ENCODE results near the gene KIF2A.

DNA sequence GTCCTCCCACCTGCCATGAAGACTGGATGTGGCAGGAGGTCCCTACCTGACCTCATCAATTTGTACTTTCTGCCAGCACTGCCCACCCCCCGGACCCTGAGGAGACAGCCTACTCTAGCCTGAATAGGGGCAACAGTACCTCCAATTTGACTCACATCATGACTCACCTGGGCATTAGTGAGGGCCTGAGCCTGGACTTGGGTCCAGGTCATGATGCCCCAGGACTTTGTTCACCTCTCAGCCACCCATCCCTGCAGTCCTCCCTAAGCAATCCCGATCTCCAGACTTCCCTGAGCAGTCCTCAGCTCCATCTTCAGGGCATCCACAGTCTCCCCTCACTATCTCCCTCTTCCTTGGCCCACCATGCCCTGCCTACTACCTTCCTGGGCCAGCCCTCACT is 28.1 kb downstream of the KIF2A start:
- TF ChIP-seq, protein P1, sequence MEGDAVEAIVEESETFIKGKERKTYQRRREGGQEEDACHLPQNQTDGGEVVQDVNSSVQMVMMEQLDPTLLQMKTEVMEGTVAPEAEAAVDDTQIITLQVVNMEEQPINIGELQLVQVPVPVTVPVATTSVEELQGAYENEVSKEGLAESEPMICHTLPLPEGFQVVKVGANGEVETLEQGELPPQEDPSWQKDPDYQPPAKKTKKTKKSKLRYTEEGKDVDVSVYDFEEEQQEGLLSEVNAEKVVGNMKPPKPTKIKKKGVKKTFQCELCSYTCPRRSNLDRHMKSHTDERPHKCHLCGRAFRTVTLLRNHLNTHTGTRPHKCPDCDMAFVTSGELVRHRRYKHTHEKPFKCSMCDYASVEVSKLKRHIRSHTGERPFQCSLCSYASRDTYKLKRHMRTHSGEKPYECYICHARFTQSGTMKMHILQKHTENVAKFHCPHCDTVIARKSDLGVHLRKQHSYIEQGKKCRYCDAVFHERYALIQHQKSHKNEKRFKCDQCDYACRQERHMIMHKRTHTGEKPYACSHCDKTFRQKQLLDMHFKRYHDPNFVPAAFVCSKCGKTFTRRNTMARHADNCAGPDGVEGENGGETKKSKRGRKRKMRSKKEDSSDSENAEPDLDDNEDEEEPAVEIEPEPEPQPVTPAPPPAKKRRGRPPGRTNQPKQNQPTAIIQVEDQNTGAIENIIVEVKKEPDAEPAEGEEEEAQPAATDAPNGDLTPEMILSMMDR (IDR thresholded peaks at IDR 0.05; ENCODE audit: control extremely low read depth in 1 of 3, insufficient read depth in 1 of 3, low read depth in 1 of 3, low read length in 3 of 3): no peak
- TF ChIP-seq EP300 (IDR thresholded peaks at IDR 0.05; ENCODE audit: borderline replicate concordance in 1 of 2, low read depth in 2 of 2, low read length in 2 of 2): no peak
- TF ChIP-seq MAX (IDR thresholded peaks at IDR 0.05): no peak
- TF ChIP-seq TEAD4 (IDR thresholded peaks at IDR 0.05; ENCODE audit: low read depth, low read length): no peak

Data from H1 (cell line).